ENCODE results near the gene FGB.

GRCh38 chr4:154578919-154579318 is 16.1 kb downstream of the FGB start:
- TF ChIP-seq CTCF (conservative IDR thresholded peaks at IDR 0.05 in 1 of 2, IDR thresholded peaks at IDR 0.05 in 1 of 2; ENCODE audit: extremely low read depth in 1 of 2, insufficient read depth in 1 of 2, low read depth in 1 of 2, low read length in 2 of 2) (no peak), EZH2 (IDR thresholded peaks at IDR 0.05; ENCODE audit: borderline replicate concordance, low read length) (no peak)

Measured in mammary epithelial cell (primary cell).